Measurements from ENCODE around the gene FBXL16. TPM values are rescaled to one million over a fixed set of nuclear protein-coding genes. Genes with fewer than 3 reads are reported as not detected.

FBXL16 gene
- total and polyA plus RNA-seq, 9 of the 15 experiments (the other 6 are each of a cell fraction or from before 2014, with no cell fraction given) = 0.21 to 8.2 (median 1.7) TPM

DNA sequence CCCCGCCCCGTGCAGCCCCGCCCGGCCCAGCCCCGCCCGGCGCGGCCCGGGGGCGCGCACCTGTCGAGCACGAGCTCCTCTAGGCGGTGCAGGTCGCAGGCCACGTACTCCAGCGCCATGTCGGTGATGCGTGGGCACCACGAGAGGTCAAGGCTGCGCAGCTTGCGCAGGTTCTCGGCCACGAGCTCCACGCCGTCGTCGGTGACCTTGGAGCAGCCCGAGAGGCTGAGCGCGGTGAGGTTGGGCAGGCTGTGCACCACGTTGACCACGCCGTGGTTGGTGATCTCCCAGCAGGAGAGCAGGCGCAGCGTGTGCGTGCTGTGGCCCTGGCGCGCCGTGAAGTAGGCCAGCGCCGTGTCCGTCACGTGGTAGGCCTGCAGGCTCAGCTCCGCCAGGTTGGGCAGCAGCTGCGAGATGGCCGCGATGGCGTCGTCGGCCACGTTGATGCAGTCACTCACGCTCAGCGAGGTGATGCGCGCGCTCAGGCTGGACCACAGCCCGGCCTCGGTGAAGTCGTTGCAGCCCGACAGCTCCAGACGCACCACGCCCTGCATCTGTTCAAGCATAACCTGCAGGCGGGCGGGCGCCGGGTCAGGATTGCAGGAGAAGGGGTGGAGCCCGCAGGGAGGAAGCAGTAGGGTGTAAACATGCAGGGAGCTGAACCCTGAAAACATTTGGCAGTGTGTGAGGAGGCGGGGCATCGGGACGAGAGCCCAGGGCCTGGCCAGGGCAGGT, 10.1 kb downstream of the FBXL16 start (continued):
- TF ChIP-seq, protein P1, sequence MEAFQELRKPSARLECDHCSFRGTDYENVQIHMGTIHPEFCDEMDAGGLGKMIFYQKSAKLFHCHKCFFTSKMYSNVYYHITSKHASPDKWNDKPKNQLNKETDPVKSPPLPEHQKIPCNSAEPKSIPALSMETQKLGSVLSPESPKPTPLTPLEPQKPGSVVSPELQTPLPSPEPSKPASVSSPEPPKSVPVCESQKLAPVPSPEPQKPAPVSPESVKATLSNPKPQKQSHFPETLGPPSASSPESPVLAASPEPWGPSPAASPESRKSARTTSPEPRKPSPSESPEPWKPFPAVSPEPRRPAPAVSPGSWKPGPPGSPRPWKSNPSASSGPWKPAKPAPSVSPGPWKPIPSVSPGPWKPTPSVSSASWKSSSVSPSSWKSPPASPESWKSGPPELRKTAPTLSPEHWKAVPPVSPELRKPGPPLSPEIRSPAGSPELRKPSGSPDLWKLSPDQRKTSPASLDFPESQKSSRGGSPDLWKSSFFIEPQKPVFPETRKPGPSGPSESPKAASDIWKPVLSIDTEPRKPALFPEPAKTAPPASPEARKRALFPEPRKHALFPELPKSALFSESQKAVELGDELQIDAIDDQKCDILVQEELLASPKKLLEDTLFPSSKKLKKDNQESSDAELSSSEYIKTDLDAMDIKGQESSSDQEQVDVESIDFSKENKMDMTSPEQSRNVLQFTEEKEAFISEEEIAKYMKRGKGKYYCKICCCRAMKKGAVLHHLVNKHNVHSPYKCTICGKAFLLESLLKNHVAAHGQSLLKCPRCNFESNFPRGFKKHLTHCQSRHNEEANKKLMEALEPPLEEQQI (IDR thresholded peaks at IDR 0.05) = no peak
- TF ChIP-seq ZNF384 (IDR thresholded peaks at IDR 0.05; ENCODE audit: low read depth, low read length) (no peak), NUFIP1 (IDR thresholded peaks at IDR 0.05; ENCODE audit: partially characterized antibody) (no peak), CXXC5 (CRISPR knock-in tag; IDR thresholded peaks at IDR 0.05) (peak; percentile 70), ZNF584 (CRISPR knock-in tag; IDR thresholded peaks at IDR 0.05; ENCODE audit: low read depth) (no peak), NRF1 (conservative IDR thresholded peaks at IDR 0.05 in 1 of 2, IDR thresholded peaks at IDR 0.05 in 1 of 2) (peak; percentile 84 to 88), ZNF239 (CRISPR knock-in tag; IDR thresholded peaks at IDR 0.05) (no peak), HDAC3 (IDR thresholded peaks at IDR 0.05; ENCODE audit: borderline replicate concordance, partially characterized antibody) (no peak), ZNF589 (CRISPR knock-in tag; IDR thresholded peaks at IDR 0.05; ENCODE audit: low read depth) (no peak), POU5F1 (IDR thresholded peaks at IDR 0.05; ENCODE audit: borderline replicate concordance, low read depth, low read length, partially characterized antibody) (no peak), ZNF785 (CRISPR knock-in tag; IDR thresholded peaks at IDR 0.05) (no peak), POLR2AphosphoS5 (IDR thresholded peaks at IDR 0.05; ENCODE audit: control insufficient read depth, insufficient read depth, low read depth, low read length) (no peak), BMI1 (IDR thresholded peaks at IDR 0.05; ENCODE audit: low read length) (no peak), JUND (IDR thresholded peaks at IDR 0.05; ENCODE audit: borderline replicate concordance, low read depth, low read length) (no peak), JUND (tag; IDR thresholded peaks at IDR 0.05; ENCODE audit: borderline replicate concordance, low read depth, low read length) (peak; percentile 35; the same call in 1 of the 3 replicates)
- TF ChIP-seq, protein P2, sequence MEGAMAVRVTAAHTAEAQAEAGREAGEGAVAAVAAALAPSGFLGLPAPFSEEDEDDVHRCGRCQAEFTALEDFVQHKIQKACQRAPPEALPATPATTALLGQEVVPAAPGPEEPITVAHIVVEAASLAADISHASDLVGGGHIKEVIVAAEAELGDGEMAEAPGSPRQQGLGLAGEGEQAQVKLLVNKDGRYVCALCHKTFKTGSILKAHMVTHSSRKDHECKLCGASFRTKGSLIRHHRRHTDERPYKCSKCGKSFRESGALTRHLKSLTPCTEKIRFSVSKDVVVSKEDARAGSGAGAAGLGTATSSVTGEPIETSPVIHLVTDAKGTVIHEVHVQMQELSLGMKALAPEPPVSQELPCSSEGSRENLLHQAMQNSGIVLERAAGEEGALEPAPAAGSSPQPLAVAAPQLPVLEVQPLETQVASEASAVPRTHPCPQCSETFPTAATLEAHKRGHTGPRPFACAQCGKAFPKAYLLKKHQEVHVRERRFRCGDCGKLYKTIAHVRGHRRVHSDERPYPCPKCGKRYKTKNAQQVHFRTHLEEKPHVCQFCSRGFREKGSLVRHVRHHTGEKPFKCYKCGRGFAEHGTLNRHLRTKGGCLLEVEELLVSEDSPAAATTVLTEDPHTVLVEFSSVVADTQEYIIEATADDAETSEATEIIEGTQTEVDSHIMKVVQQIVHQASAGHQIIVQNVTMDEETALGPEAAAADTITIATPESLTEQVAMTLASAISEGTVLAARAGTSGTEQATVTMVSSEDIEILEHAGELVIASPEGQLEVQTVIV (CRISPR knock-in tag; IDR thresholded peaks at IDR 0.05; ENCODE audit: borderline replicate concordance) = no peak
- TF ChIP-seq, protein P3, sequence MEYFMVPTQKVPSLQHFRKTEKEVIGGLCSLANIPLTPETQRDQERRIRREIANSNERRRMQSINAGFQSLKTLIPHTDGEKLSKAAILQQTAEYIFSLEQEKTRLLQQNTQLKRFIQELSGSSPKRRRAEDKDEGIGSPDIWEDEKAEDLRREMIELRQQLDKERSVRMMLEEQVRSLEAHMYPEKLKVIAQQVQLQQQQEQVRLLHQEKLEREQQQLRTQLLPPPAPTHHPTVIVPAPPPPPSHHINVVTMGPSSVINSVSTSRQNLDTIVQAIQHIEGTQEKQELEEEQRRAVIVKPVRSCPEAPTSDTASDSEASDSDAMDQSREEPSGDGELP (CRISPR knock-in tag; IDR thresholded peaks at IDR 0.05; ENCODE audit: borderline replicate concordance) = peak; percentile 87; the same call in 1 of the 2 replicates
- TF ChIP-seq, protein P4, sequence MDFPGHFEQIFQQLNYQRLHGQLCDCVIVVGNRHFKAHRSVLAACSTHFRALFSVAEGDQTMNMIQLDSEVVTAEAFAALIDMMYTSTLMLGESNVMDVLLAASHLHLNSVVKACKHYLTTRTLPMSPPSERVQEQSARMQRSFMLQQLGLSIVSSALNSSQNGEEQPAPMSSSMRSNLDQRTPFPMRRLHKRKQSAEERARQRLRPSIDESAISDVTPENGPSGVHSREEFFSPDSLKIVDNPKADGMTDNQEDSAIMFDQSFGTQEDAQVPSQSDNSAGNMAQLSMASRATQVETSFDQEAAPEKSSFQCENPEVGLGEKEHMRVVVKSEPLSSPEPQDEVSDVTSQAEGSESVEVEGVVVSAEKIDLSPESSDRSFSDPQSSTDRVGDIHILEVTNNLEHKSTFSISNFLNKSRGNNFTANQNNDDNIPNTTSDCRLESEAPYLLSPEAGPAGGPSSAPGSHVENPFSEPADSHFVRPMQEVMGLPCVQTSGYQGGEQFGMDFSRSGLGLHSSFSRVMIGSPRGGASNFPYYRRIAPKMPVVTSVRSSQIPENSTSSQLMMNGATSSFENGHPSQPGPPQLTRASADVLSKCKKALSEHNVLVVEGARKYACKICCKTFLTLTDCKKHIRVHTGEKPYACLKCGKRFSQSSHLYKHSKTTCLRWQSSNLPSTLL (IDR thresholded peaks at IDR 0.05) = no peak

Measured in K562 (cell line).